Cardiac muscle cell (in vitro differentiated cells and primary cell): Measurements from ENCODE around the gene PKD1. TPM values are rescaled to one million over a fixed set of nuclear protein-coding genes. Genes with fewer than 3 reads are reported as not detected.

Source experiments
- DNase-seq, 2 donors: peaks; one replicate each; pipeline versions ENCODE4 v3.0.0 to v3.0.0-alpha.2; 2010 to 2017; ENCODE audit warnings: low read depth in 1 of 2, low spot score in 1 of 2
- H3K27ac ChIP-seq: fragments of 200-600 bp; sonication (generic); 2 replicates; pipeline ENCODE4 v1.5.1; 2016
- H3K27me3 ChIP-seq: fragments of 200-600 bp; sonication (generic); 2 replicates; pipeline ENCODE4 v1.6.0; 2016; ENCODE audit warnings: control low read depth
- H3K36me3 ChIP-seq: fragments of 200-600 bp; sonication (generic); 2 replicates; pipeline ENCODE4 v1.5.1; 2016; ENCODE audit warnings: control low read depth
- H3K4me1 ChIP-seq: fragments of 200-600 bp; sonication (generic); 2 replicates; pipeline ENCODE4 v1.8.1; 2017; ENCODE audit warnings: low read depth, mild to moderate bottlenecking, mixed run types
- H3K4me3 ChIP-seq: fragments of 200-600 bp; sonication (generic); 2 replicates; pipeline ENCODE4 v1.5.1; 2016; ENCODE audit warnings: mild to moderate bottlenecking
- H3K9me3 ChIP-seq: fragments of 200-600 bp; sonication (generic); 2 replicates; pipeline ENCODE4 v1.5.1; 2017; ENCODE audit warnings: low read depth, mild to moderate bottlenecking, control low read depth
- CTCF ChIP-seq: IDR thresholded peaks from 2 replicates; pipeline ENCODE4 v1.5.1; 2012; ENCODE audit warnings: low read depth, mild to moderate bottlenecking, low read length
- polyA plus RNA-seq: library from polyadenylated mRNA; unstranded; fragments of >200 nt; fragmentation: Nextera tagmentation; extraction: Ambion mirVana; gene quantifications from 2 replicates; pipeline ENCODE4 v1.2.1, GENCODE V29; 2016
- total RNA-seq: library from RNA; depleted of rRNA; stranded (reverse); fragments of >200 nt; gene quantifications from 2 replicates; pipeline ENCODE4 v1.2.3, GENCODE V29; 2016

The PKD1 gene
- total and polyA plus RNA-seq, 2 experiments from 2014 or later, result 49.9 to 206 TPM

GRCh38 chr16:2048116-2048543 is 87.6 kb downstream of the PKD1 start:
- Histone ChIP-seq H3K36me3 (peaks cover 14% of the 10 kb centered on the region), H3K9me3 (no peaks in the 10 kb centered on the region), H3K27me3 (no peaks in the 10 kb centered on the region), H3K4me1 (peaks cover 11% of the 10 kb centered on the region), H3K27ac (no peak overlapping the region), H3K4me3 (peak overlapping the region; percentile 76)
- DNase-seq, result no peak
- TF ChIP-seq CTCF, result no peak

GRCh38 chr16:2047330-2048115 is 88.2 kb downstream of the PKD1 start, which contains the start of the genes NTHL1 and TSC2:
NTHL1 (minus strand) TSS chr16:2047834; CDS start chr16:2047823, 11 bp downstream.
TSC2 (plus strand) TSS chr16:2047985; CDS start chr16:2048616, 631 bp downstream.
- H3K4me3 ChIP-seq, result peak within 1 kb of the TSS; percentile 76
- H3K27me3 ChIP-seq, result no peaks in the 10 kb centered on the region
- peaks cover 12% of the 10 kb centered on the region for H3K4me1 ChIP-seq
- peak; percentile 97 for DNase-seq
- peak; percentile 25 for TF ChIP-seq CTCF
- no peaks in the 10 kb centered on the region for H3K9me3 ChIP-seq
- H3K36me3 ChIP-seq, result peaks cover 9% of the 10 kb centered on the region
- no peak within 1 kb of the TSS for H3K27ac ChIP-seq

GRCh38 chr16:2046893-2047329 is 88.8 kb downstream of the PKD1 start:
- H3K9me3 ChIP-seq, result no peaks in the 10 kb centered on the region
- peaks cover 17% of the 10 kb centered on the region for H3K4me1 ChIP-seq
- DNase-seq, result no peak
- no peak for TF ChIP-seq CTCF
- H3K4me3 ChIP-seq, result peak overlapping the region; percentile 76
- no peaks in the 10 kb centered on the region for H3K27me3 ChIP-seq
- H3K27ac ChIP-seq, result no peak overlapping the region
- peaks cover 7% of the 10 kb centered on the region for H3K36me3 ChIP-seq

- TF ChIP-seq CTCF, result no peak
- no peak for DNase-seq
- Histone ChIP-seq H3K27ac (no peak overlapping the region), H3K27me3 (no peaks in the 10 kb centered on the region), H3K9me3 (no peaks in the 10 kb centered on the region), H3K4me1 (peaks cover 23% of the 10 kb centered on the region), H3K36me3 (peaks cover under 1% of the 10 kb centered on the region), H3K4me3 (no peak overlapping the region)
Observed at GRCh38 chr16:2045965-2046892, 89.5 kb downstream of the PKD1 start.

- Histone ChIP-seq H3K4me3 (no peak overlapping the region), H3K36me3 (no peaks in the 10 kb centered on the region), H3K27ac (no peak overlapping the region), H3K9me3 (no peaks in the 10 kb centered on the region), H3K4me1 (peaks cover 24% of the 10 kb centered on the region), H3K27me3 (no peaks in the 10 kb centered on the region)
- no peak for DNase-seq
- TF ChIP-seq CTCF, result no peak
Observed at GRCh38 chr16:2044541-2044940, 91.2 kb downstream of the PKD1 start.
